SK-N-SH (cell line): ENCODE results near the gene KPRP.

Experiments
- EP300 ChIP-seq, 2 experiments: IDR thresholded peaks; 2 replicates each; pipeline versions ENCODE4 v1.4.0 to v1.6.1; 2012; ENCODE audit warnings: borderline replicate concordance in 1 of 2, low read depth in 1 of 2, low read length in 1 of 2
- EZH2phosphoT487 ChIP-seq: fragments of 200-600 bp; sonication (generic); IDR thresholded peaks from 2 replicates; pipeline ENCODE4 v1.6.1; 2017; ENCODE audit warnings: low read depth, mixed run types, mild to moderate bottlenecking, antibody characterized with exemption, moderate library complexity, borderline replicate concordance
- FOSL2 ChIP-seq: IDR thresholded peaks from 2 replicates; pipeline ENCODE4 v1.4.0; 2012; ENCODE audit warnings: low read depth, mild to moderate bottlenecking, moderate library complexity, borderline replicate concordance
- NFIC ChIP-seq: IDR thresholded peaks from 2 replicates; pipeline ENCODE4 v1.4.0; 2012; ENCODE audit warnings: borderline replicate concordance
- POLR2AphosphoS5 ChIP-seq: IDR thresholded peaks from 2 replicates; pipeline ENCODE4 v1.6.1; 2012; ENCODE audit warnings: low read depth, low read length
- RAD21 ChIP-seq: IDR thresholded peaks from 2 replicates; pipeline ENCODE4 v1.6.1; 2012; ENCODE audit warnings: mild to moderate bottlenecking, low read length
- YY1 ChIP-seq: IDR thresholded peaks from 2 replicates; pipeline ENCODE4 v1.4.0; 2012; ENCODE audit warnings: low read depth, mild to moderate bottlenecking
- TF ChIP-seq, protein P1 (sequence below): fragments of 150-350 bp; IDR thresholded peaks from 2 replicates; pipeline ENCODE4 v1.6.1; 2016; ENCODE audit warnings: mild to moderate bottlenecking, low read depth, low read length
- TF ChIP-seq, protein P2 (sequence below): fragments of 200-600 bp; sonication (generic); IDR thresholded peaks from 2 replicates; pipeline ENCODE4 v1.6.1; 2017; ENCODE audit warnings: antibody characterized with exemption, mild to moderate bottlenecking, moderate library complexity
- TF ChIP-seq, protein P3 (sequence below): IDR thresholded peaks from 2 replicates; pipeline ENCODE4 v1.4.0; 2012; ENCODE audit warnings: low read depth
- TF ChIP-seq, protein P4 (sequence below): IDR thresholded peaks from 2 replicates; pipeline ENCODE4; 2012

DNA sequence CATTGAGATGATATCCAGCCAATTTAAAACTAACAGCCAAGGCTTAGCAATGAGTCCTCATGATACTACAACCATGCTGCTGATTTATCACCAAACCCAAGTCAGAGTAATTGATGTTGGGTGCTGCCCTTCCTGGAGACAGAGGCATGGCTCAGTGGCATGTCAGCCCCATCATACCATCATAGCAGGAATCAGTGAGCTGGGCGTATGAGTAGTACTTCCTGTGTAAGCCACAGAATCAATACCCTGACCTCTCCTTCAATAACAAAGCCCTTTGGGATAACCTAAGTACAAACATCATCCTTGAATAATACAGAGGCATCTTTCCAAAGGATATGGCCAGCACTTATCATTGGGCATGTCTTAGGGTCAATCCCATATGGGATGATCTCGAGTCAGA lies 25.3 kb downstream of the KPRP start:
- TF ChIP-seq NFIC (no peak), EP300 (IDR thresholded peaks at IDR 0.05; ENCODE audit: borderline replicate concordance in 1 of 2, low read depth in 1 of 2, low read length in 1 of 2) (no peak), POLR2AphosphoS5 (no peak), EZH2phosphoT487 (no peak), FOSL2 (no peak), YY1 (no peak), RAD21 (no peak)
- TF ChIP-seq, protein P1, sequence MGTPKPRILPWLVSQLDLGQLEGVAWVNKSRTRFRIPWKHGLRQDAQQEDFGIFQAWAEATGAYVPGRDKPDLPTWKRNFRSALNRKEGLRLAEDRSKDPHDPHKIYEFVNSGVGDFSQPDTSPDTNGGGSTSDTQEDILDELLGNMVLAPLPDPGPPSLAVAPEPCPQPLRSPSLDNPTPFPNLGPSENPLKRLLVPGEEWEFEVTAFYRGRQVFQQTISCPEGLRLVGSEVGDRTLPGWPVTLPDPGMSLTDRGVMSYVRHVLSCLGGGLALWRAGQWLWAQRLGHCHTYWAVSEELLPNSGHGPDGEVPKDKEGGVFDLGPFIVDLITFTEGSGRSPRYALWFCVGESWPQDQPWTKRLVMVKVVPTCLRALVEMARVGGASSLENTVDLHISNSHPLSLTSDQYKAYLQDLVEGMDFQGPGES = no peak
- TF ChIP-seq, protein P2, sequence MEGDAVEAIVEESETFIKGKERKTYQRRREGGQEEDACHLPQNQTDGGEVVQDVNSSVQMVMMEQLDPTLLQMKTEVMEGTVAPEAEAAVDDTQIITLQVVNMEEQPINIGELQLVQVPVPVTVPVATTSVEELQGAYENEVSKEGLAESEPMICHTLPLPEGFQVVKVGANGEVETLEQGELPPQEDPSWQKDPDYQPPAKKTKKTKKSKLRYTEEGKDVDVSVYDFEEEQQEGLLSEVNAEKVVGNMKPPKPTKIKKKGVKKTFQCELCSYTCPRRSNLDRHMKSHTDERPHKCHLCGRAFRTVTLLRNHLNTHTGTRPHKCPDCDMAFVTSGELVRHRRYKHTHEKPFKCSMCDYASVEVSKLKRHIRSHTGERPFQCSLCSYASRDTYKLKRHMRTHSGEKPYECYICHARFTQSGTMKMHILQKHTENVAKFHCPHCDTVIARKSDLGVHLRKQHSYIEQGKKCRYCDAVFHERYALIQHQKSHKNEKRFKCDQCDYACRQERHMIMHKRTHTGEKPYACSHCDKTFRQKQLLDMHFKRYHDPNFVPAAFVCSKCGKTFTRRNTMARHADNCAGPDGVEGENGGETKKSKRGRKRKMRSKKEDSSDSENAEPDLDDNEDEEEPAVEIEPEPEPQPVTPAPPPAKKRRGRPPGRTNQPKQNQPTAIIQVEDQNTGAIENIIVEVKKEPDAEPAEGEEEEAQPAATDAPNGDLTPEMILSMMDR = no peak
- TF ChIP-seq, protein P3, sequence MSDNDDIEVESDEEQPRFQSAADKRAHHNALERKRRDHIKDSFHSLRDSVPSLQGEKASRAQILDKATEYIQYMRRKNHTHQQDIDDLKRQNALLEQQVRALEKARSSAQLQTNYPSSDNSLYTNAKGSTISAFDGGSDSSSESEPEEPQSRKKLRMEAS = no peak
- TF ChIP-seq, protein P4, sequence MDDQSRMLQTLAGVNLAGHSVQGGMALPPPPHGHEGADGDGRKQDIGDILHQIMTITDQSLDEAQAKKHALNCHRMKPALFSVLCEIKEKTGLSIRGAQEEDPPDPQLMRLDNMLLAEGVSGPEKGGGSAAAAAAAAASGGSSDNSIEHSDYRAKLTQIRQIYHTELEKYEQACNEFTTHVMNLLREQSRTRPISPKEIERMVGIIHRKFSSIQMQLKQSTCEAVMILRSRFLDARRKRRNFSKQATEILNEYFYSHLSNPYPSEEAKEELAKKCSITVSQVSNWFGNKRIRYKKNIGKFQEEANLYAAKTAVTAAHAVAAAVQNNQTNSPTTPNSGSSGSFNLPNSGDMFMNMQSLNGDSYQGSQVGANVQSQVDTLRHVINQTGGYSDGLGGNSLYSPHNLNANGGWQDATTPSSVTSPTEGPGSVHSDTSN = no peak
